Suprapubic skin (tissue), 4 donors: Measurements from ENCODE around the gene UBE2N. TPM values are rescaled to one million over a fixed set of nuclear protein-coding genes. Genes with fewer than 3 reads are reported as not detected.
"Not testable (repeated sequence)": the region's sequence is repeated elsewhere in the genome, so short reads cannot be mapped to it uniquely, and the experiment has no call there.

Experiments used
- DNase-seq, 2 donors: peaks; one replicate each; pipeline ENCODE4 v3.0.0-alpha.2; 2019; ENCODE audit warnings: low spot score in 2 of 2
- H3K27ac ChIP-seq: fragments of 200-600 bp; sonication (generic); one replicate; pipeline ENCODE4 v1.5.1; 2019
- H3K27me3 ChIP-seq: fragments of 200-600 bp; sonication (generic); one replicate; pipeline ENCODE4 v1.5.1; 2019
- H3K36me3 ChIP-seq: fragments of 200-600 bp; sonication (generic); one replicate; pipeline ENCODE4 v1.5.1; 2019
- H3K4me1 ChIP-seq: fragments of 200-600 bp; sonication (generic); one replicate; pipeline ENCODE4 v1.5.1; 2019
- H3K4me3 ChIP-seq: fragments of 200-600 bp; sonication (generic); one replicate; pipeline ENCODE4 v1.5.1; 2019; ENCODE audit warnings: mild to moderate bottlenecking
- H3K9me3 ChIP-seq: fragments of 200-600 bp; sonication (generic); one replicate; pipeline ENCODE4 v1.5.1; 2019
- EP300 ChIP-seq: sonication (generic); formaldehyde crosslinking; IDR thresholded peaks from one replicate; pipeline ENCODE4 v1.6.1; 2017; ENCODE audit warnings: antibody characterized with exemption
- POLR2A ChIP-seq, 2 donors: fragments of 450-650 bp; IDR thresholded peaks; one replicate each; pipeline ENCODE4 v1.6.1; 2017; ENCODE audit warnings: antibody characterized with exemption in 2 of 2, mild to moderate bottlenecking in 2 of 2, moderate library complexity in 2 of 2
- POLR2AphosphoS5 ChIP-seq, 3 donors: sonication (generic); formaldehyde crosslinking; IDR thresholded peaks; one replicate each; pipeline ENCODE4 v1.6.1; 2017; ENCODE audit warnings: antibody characterized with exemption in 3 of 3
- WGBS: methylation state at CpG from one replicate; pipeline ENCODE4 v1.1.5; 2018; 5-methylcytosine and 5-hydroxymethylcytosine counted together
- total RNA-seq, 4 donors: library from RNA; depleted of rRNA; stranded (reverse); fragments of >200 nt; gene quantifications; one replicate each; pipeline ENCODE4 v1.1.0, GENCODE V29; 2016
- TF ChIP-seq, protein P1 (sequence below), 2 donors: fragments of 200-600 bp in 1 of 2; fragments of 450-650 bp in 1 of 2; sonication (generic) in 1 of 2; IDR thresholded peaks; one replicate each; pipeline ENCODE4 v1.5.1; 2016 to 2019; ENCODE audit warnings: antibody characterized with exemption in 2 of 2, mild to moderate bottlenecking in 1 of 2, moderate library complexity in 1 of 2

Gene UBE2N
- total RNA-seq, 4 donors from 2014 or later: 23.1 to 71.3 (median 54.3) TPM

- 54% methylated on average over 5 of the region's 5 CpGs for WGBS
- no peak overlapping the region for H3K27ac ChIP-seq
- H3K4me3 ChIP-seq: no peak overlapping the region
- peaks cover 33% of the 10 kb centered on the region for H3K4me1 ChIP-seq
- H3K36me3 ChIP-seq: no peaks in the 10 kb centered on the region
- H3K27me3 ChIP-seq: no peaks in the 10 kb centered on the region
- TF ChIP-seq EP300 (no peak), POLR2AphosphoS5 (IDR thresholded peaks at IDR 0.05) (no peak), POLR2A (IDR thresholded peaks at IDR 0.05) (no peak)
- TF ChIP-seq, protein P1, sequence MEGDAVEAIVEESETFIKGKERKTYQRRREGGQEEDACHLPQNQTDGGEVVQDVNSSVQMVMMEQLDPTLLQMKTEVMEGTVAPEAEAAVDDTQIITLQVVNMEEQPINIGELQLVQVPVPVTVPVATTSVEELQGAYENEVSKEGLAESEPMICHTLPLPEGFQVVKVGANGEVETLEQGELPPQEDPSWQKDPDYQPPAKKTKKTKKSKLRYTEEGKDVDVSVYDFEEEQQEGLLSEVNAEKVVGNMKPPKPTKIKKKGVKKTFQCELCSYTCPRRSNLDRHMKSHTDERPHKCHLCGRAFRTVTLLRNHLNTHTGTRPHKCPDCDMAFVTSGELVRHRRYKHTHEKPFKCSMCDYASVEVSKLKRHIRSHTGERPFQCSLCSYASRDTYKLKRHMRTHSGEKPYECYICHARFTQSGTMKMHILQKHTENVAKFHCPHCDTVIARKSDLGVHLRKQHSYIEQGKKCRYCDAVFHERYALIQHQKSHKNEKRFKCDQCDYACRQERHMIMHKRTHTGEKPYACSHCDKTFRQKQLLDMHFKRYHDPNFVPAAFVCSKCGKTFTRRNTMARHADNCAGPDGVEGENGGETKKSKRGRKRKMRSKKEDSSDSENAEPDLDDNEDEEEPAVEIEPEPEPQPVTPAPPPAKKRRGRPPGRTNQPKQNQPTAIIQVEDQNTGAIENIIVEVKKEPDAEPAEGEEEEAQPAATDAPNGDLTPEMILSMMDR (IDR thresholded peaks at IDR 0.05): no peak
- DNase-seq: no peak
- H3K9me3 ChIP-seq: no peaks in the 10 kb centered on the region
Observed at GRCh38 chr12:93434256-93434865, 7.4 kb downstream of the UBE2N start.

DNA sequence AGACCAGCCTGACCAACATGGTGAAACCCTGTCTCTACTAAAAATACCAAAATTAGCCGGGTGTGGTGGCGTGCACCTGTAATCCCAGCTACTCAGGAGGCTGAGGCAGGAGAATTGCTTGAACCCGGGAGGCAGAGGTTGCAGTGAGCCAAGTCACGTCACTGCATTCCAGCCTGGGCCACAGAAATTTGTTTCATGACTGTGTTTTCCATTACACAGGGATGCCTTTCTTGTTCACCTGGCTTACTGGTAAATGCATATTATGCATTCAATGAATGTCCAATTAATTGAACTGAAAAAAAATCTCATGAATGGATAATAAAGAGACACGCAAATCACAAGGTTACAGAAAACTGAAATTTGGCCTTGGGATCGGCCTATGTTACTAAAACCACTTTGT is 9.7 kb downstream of the UBE2N start:
- H3K36me3 ChIP-seq, DNase-seq, H3K27ac ChIP-seq, H3K9me3 ChIP-seq, H3K4me3 ChIP-seq, H3K27me3 ChIP-seq: not testable (repeated sequence)
- H3K4me1 ChIP-seq: peaks cover 45% of the 10 kb centered on the region
- 72% methylated on average over 4 of the region's 6 CpGs for WGBS

DNA sequence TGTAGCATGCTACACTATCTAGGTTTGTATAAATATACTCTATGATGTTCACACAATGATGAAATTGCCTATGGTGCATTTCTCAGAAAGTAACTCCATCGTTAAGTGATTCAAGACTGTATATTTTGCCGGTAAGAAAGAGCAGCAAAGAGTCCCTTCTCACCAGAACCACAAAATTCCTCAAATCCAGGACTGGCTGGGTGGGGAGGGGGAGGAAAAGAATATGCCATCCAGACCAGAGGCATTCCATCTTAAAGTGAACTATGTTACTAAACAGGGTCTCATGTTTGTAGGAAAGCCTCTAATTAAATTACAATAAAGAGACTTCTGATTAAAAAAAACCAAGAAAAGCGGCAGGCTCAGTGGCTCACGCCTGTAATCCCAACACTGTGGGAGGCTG is 11.5 kb downstream of the UBE2N start:
- Histone ChIP-seq H3K9me3 (no peaks in the 10 kb centered on the region), H3K4me1 (peaks cover 61% of the 10 kb centered on the region), H3K27me3 (no peaks in the 10 kb centered on the region), H3K4me3 (no peak overlapping the region), H3K27ac (no peak overlapping the region), H3K36me3 (no peaks in the 10 kb centered on the region)
- no peak for DNase-seq
- 77% methylated on average over 4 of the region's 4 CpGs for WGBS
- TF ChIP-seq POLR2AphosphoS5 (IDR thresholded peaks at IDR 0.05): no peak
- TF ChIP-seq, protein P1 (IDR thresholded peaks at IDR 0.05): no peak
- TF ChIP-seq EP300: no peak
- TF ChIP-seq POLR2A (IDR thresholded peaks at IDR 0.05): no peak

- H3K36me3 ChIP-seq: no peaks in the 10 kb centered on the region
- TF ChIP-seq POLR2AphosphoS5 (IDR thresholded peaks at IDR 0.05) (no peak), EP300 (no peak), POLR2A (IDR thresholded peaks at IDR 0.05) (no peak)
- TF ChIP-seq, protein P1 (IDR thresholded peaks at IDR 0.05): no peak
- H3K9me3 ChIP-seq: no peaks in the 10 kb centered on the region
- H3K27ac ChIP-seq: no peak overlapping the region
- WGBS: 89% methylated on average over 1 of the region's 1 CpG
- no peak for DNase-seq
- H3K27me3 ChIP-seq: no peaks in the 10 kb centered on the region
- peaks cover 65% of the 10 kb centered on the region for H3K4me1 ChIP-seq
- no peak overlapping the region for H3K4me3 ChIP-seq
Observed at GRCh38 chr12:93429852-93430251, 11.9 kb downstream of the UBE2N start.

DNA sequence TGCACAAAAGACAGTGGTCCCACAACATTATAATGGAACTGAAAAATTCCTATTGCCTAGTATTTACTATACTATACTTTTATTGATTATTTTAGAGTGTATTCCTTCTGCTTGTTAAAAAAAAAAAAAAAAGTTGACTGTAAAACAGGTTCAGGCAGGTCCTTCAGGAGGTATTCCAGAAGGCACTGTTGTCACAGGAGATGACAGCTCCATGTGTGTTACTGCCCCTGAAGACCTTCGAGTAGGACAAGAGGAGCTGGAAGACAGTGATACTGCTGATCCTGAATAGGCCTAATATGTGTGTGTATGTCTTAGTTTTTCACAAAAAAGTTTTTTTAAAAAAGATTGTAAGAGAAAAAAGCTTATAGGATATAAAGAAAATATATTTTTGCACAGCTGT is 12.3 kb downstream of the UBE2N start:
- Histone ChIP-seq H3K36me3 (no peaks in the 10 kb centered on the region), H3K9me3 (no peaks in the 10 kb centered on the region), H3K4me3 (no peak overlapping the region), H3K27me3 (no peaks in the 10 kb centered on the region), H3K27ac (no peak overlapping the region), H3K4me1 (peaks cover 62% of the 10 kb centered on the region)
- DNase-seq: no peak
- TF ChIP-seq POLR2AphosphoS5 (IDR thresholded peaks at IDR 0.05) (no peak), POLR2A (IDR thresholded peaks at IDR 0.05) (no peak), EP300 (no peak)
- TF ChIP-seq, protein P1 (IDR thresholded peaks at IDR 0.05): no peak
- 42% methylated on average over 1 of the region's 1 CpG for WGBS
